OCI-LY7 (cell line): Measurements from ENCODE around the gene KCNQ1.

ENCODE experiments used
- CTCF ChIP-seq: fragments of 200-600 bp; sonication (generic); conservative IDR thresholded peaks from 2 replicates; pipeline ENCODE4 v1.5.1; 2014; ENCODE audit warnings: mild to moderate bottlenecking, antibody characterized with exemption, low read length, moderate library complexity, mixed read lengths
- EZH2phosphoT487 ChIP-seq: fragments of 200-600 bp; sonication (generic); IDR thresholded peaks from 2 replicates; pipeline ENCODE4 v1.6.1; 2018; ENCODE audit warnings: low read depth, borderline replicate concordance, mild to moderate bottlenecking, mixed run types, antibody characterized with exemption, low read length, moderate library complexity, mixed read lengths

GRCh38 chr11:2512431-2513407 is 67.9 kb downstream of the KCNQ1 start:
- no peak for TF ChIP-seq CTCF
- no peak for TF ChIP-seq EZH2phosphoT487
